ENCODE results near the gene ERLIN1. TPM values are rescaled to one million over a fixed set of nuclear protein-coding genes. Genes with fewer than 3 reads are reported as not detected.

The ERLIN1 gene
- total RNA-seq, 1 donor from 2014 or later: 35.7 TPM

- no peaks in the 10 kb centered on the region for H3F3A ChIP-seq (ENCODE audit: low read depth)
- no peak overlapping the region for H3K4me3 ChIP-seq
- no peaks in the 10 kb centered on the region for H3K9me3 ChIP-seq (ENCODE audit: low read depth)
- H3K79me2 ChIP-seq (ENCODE audit: low read depth): no peaks in the 10 kb centered on the region
- DNase-seq (ENCODE audit: low spot score): no peak
- H3K4me3 Mint-ChIP-seq: no peak overlapping the region
- H2AFZ ChIP-seq (replicated peaks): no peak overlapping the region
- peaks cover 1% of the 10 kb centered on the region for H3K4me1 Mint-ChIP-seq
- H3K9ac ChIP-seq: no peak overlapping the region
- H3K27ac Mint-ChIP-seq: no peak overlapping the region
- H3K4me1 ChIP-seq: no peaks in the 10 kb centered on the region
- H3K9me3 Mint-ChIP-seq: peaks cover 7% of the 10 kb centered on the region
- H4K20me1 ChIP-seq (ENCODE audit: low read depth): no peaks in the 10 kb centered on the region
- no peak overlapping the region for H3K4me2 ChIP-seq
- no peaks in the 10 kb centered on the region for H3K27me3 Mint-ChIP-seq (ENCODE audit: insufficient read depth, low read depth)
- no peaks in the 10 kb centered on the region for H3K36me3 Mint-ChIP-seq
- no peak overlapping the region for H3K27ac ChIP-seq
- H3K27me3 ChIP-seq: no peaks in the 10 kb centered on the region
- TF ChIP-seq, protein P1, sequence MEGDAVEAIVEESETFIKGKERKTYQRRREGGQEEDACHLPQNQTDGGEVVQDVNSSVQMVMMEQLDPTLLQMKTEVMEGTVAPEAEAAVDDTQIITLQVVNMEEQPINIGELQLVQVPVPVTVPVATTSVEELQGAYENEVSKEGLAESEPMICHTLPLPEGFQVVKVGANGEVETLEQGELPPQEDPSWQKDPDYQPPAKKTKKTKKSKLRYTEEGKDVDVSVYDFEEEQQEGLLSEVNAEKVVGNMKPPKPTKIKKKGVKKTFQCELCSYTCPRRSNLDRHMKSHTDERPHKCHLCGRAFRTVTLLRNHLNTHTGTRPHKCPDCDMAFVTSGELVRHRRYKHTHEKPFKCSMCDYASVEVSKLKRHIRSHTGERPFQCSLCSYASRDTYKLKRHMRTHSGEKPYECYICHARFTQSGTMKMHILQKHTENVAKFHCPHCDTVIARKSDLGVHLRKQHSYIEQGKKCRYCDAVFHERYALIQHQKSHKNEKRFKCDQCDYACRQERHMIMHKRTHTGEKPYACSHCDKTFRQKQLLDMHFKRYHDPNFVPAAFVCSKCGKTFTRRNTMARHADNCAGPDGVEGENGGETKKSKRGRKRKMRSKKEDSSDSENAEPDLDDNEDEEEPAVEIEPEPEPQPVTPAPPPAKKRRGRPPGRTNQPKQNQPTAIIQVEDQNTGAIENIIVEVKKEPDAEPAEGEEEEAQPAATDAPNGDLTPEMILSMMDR (IDR thresholded peaks at IDR 0.05): no peak
- TF ChIP-seq EZH2 (IDR thresholded peaks at IDR 0.05): no peak
- TF ChIP-seq EZH2phosphoT487 (IDR thresholded peaks at IDR 0.05): no peak
- H3K36me3 ChIP-seq: no peaks in the 10 kb centered on the region
Observed at GRCh38 chr10:100104300-100104699, 81.5 kb downstream of the ERLIN1 start.

- H3K4me3 ChIP-seq: no peak overlapping the region
- no peaks in the 10 kb centered on the region for H3K36me3 ChIP-seq
- no peak overlapping the region for H3K9ac ChIP-seq
- H3F3A ChIP-seq (ENCODE audit: low read depth): no peaks in the 10 kb centered on the region
- no peaks in the 10 kb centered on the region for H3K79me2 ChIP-seq (ENCODE audit: low read depth)
- Mint-ChIP-seq H3K4me3 (no peak overlapping the region), H3K4me1 (no peaks in the 10 kb centered on the region), H3K36me3 (no peaks in the 10 kb centered on the region), H3K27ac (no peak overlapping the region), H3K9me3 (peaks cover 7% of the 10 kb centered on the region), H3K27me3 (ENCODE audit: insufficient read depth, low read depth) (no peaks in the 10 kb centered on the region)
- H3K4me2 ChIP-seq: no peak overlapping the region
- no peaks in the 10 kb centered on the region for H3K27me3 ChIP-seq
- no peaks in the 10 kb centered on the region for H3K9me3 ChIP-seq (ENCODE audit: low read depth)
- DNase-seq (ENCODE audit: low spot score): no peak
- H4K20me1 ChIP-seq (ENCODE audit: low read depth): no peaks in the 10 kb centered on the region
- no peak for TF ChIP-seq EZH2phosphoT487 (IDR thresholded peaks at IDR 0.05)
- no peak overlapping the region for H2AFZ ChIP-seq (replicated peaks)
- H3K27ac ChIP-seq: no peak overlapping the region
- no peaks in the 10 kb centered on the region for H3K4me1 ChIP-seq
Observed at GRCh38 chr10:100103581-100103980, 82.2 kb downstream of the ERLIN1 start.

DNA sequence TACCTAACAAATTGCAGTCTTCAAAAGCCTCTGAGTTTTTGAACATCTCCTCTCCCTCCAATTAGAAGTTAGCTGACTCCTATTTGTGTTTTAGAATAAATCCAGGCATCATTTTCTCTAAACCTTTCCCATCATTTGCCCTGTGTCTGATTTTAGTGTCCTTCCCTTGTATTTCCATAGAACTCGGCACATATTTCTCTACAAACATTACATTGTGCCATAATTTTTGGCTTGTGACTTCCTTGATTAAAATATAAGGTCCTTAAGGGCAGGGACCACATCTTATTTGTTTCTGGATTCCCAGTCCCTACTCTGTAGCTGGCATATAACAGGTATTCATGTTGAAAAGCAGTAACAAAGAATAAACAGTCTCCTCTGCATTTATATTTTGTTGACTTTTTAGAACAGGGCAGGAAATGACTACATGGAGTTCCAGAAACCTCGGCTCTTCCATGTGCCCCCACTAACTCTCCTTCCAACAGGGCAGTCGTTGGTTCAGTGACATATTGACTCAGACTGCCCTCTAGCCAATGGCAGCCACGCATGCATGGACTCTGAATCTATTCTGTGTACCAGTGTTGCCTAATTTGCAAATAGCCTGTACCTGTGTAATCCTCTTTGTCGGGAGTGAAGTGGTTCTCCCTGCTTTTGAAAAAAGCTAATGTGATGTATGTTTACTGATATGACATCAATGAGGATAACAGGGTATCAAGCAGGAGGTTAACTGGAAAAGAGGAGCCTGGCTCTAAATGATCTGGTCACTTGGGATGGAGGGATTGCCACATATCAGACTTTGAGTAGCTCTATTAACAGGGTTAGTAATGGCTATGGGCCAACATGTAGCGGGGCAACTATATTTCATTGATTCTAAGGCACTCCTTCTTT, 84.4 kb downstream of the ERLIN1 start:
- Mint-ChIP-seq H3K27me3 (ENCODE audit: insufficient read depth, low read depth) (peaks cover 2% of the 10 kb centered on the region), H3K9me3 (peaks cover 8% of the 10 kb centered on the region), H3K36me3 (no peaks in the 10 kb centered on the region), H3K27ac (no peak overlapping the region), H3K4me1 (no peaks in the 10 kb centered on the region), H3K4me3 (no peak overlapping the region)
- Histone ChIP-seq H3K9me3 (ENCODE audit: low read depth) (no peaks in the 10 kb centered on the region), H3K9ac (no peak overlapping the region), H3K4me1 (no peaks in the 10 kb centered on the region), H3K27me3 (no peaks in the 10 kb centered on the region), H2AFZ (replicated peaks) (peak overlapping the region; percentile 86), H4K20me1 (ENCODE audit: low read depth) (no peaks in the 10 kb centered on the region), H3F3A (ENCODE audit: low read depth) (no peaks in the 10 kb centered on the region), H3K27ac (no peak overlapping the region), H3K79me2 (ENCODE audit: low read depth) (no peaks in the 10 kb centered on the region), H3K36me3 (no peaks in the 10 kb centered on the region), H3K4me2 (no peak overlapping the region), H3K4me3 (no peak overlapping the region)
- DNase-seq (ENCODE audit: low spot score): no peak
- no peak for TF ChIP-seq EZH2 (IDR thresholded peaks at IDR 0.05)
- TF ChIP-seq EZH2phosphoT487 (IDR thresholded peaks at IDR 0.05): no peak
- TF ChIP-seq, protein P1 (IDR thresholded peaks at IDR 0.05): no peak

DNA sequence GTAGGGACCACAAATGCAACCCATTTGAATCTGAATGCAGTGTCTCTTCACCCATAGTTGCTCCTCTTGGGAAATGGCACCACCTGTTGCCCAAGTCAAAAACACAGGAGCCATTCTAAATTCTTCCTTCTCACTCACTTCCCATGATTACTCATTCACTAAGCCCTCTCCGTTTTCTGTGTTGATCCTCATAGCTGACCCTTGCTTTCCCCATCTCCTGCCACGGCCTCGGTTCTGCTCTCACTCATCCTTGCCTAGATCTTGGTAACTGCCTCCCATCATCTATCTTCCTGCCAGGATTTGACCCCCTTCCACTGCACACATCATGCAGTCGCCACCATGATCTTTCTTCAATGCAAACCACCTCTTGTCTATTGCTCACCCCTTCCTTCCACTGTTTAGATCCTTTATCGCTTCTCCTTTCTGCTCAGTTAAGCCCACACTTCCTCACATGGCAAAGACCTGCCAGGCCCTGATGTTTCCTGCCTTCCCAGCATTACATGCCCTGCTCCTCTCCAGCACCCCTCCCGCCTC, 85.1 kb downstream of the ERLIN1 start:
- H3K4me3 ChIP-seq: no peak overlapping the region
- no peak overlapping the region for H3K9ac ChIP-seq
- no peaks in the 10 kb centered on the region for H3K4me1 ChIP-seq
- Mint-ChIP-seq H3K4me3 (no peak overlapping the region), H3K36me3 (no peaks in the 10 kb centered on the region), H3K9me3 (peaks cover 13% of the 10 kb centered on the region), H3K27ac (no peak overlapping the region), H3K27me3 (ENCODE audit: insufficient read depth, low read depth) (peaks cover 2% of the 10 kb centered on the region), H3K4me1 (no peaks in the 10 kb centered on the region)
- H3K79me2 ChIP-seq (ENCODE audit: low read depth): no peaks in the 10 kb centered on the region
- no peak for TF ChIP-seq EZH2phosphoT487 (IDR thresholded peaks at IDR 0.05)
- TF ChIP-seq EZH2 (IDR thresholded peaks at IDR 0.05): no peak
- TF ChIP-seq, protein P1 (IDR thresholded peaks at IDR 0.05): peak; percentile 53
- H2AFZ ChIP-seq (replicated peaks): peak overlapping the region; percentile 86
- H3K27ac ChIP-seq: no peak overlapping the region
- no peaks in the 10 kb centered on the region for H3K36me3 ChIP-seq
- H3K4me2 ChIP-seq: no peak overlapping the region
- no peaks in the 10 kb centered on the region for H3K27me3 ChIP-seq
- H3K9me3 ChIP-seq (ENCODE audit: low read depth): no peaks in the 10 kb centered on the region
- DNase-seq (ENCODE audit: low spot score): peak; percentile 24
- H3F3A ChIP-seq (ENCODE audit: low read depth): no peaks in the 10 kb centered on the region
- no peaks in the 10 kb centered on the region for H4K20me1 ChIP-seq (ENCODE audit: low read depth)

All from neural progenitor cell (in vitro differentiated cells).